Aorta (tissue), 5 donors: ENCODE results near the gene OR6S1. TPM values are rescaled to one million over a fixed set of nuclear protein-coding genes. Genes with fewer than 3 reads are reported as not detected.
A peak's percentile ranks its signal among the peaks of the same experiment; 100 is the strongest.
"Not testable (repeated sequence)": the region's sequence is repeated elsewhere in the genome, so short reads cannot be mapped to it uniquely, and the experiment has no call there.

Experiments used
- ATAC-seq: fragments of 200-7000 bp; cut with Tn5 transposase; one replicate; pipeline ENCODE4 v1.9.1; 2022; ENCODE audit warnings: moderate library complexity; ENCODE audit not compliant: low FRiP score
- DNase-seq, 2 donors: peaks; one replicate each; pipeline ENCODE4 v3.0.0-alpha.2; 2020
- H3K27ac ChIP-seq, 2 donors: one replicate each; pipeline ENCODE4 v1.5.1; 2013; ENCODE audit warnings: low read length in 2 of 2, mild to moderate bottlenecking in 2 of 2, moderate library complexity in 2 of 2, control low read depth in 1 of 2, inconsistent platforms in 1 of 2, low read depth in 1 of 2
- H3K27me3 ChIP-seq, 2 donors: one replicate each; pipeline ENCODE4 v1.6.1; 2013; ENCODE audit warnings: control low read depth in 1 of 2, low read length in 1 of 2, mild to moderate bottlenecking in 1 of 2, moderate library complexity in 1 of 2; ENCODE audit not compliant: insufficient read depth in 2 of 2, control insufficient read depth in 1 of 2
- H3K36me3 ChIP-seq, 2 donors: one replicate each; pipeline ENCODE4 v1.6.1; 2013; ENCODE audit warnings: control low read depth in 1 of 2, low read length in 1 of 2, mild to moderate bottlenecking in 1 of 2; ENCODE audit not compliant: insufficient read depth in 2 of 2, control insufficient read depth in 1 of 2
- H3K4me1 ChIP-seq, 2 donors: one replicate each; pipeline ENCODE4 v1.6.1; 2013; ENCODE audit warnings: low read length in 2 of 2, control low read depth in 1 of 2, mild to moderate bottlenecking in 1 of 2, moderate library complexity in 1 of 2; ENCODE audit not compliant: insufficient read depth in 2 of 2, control insufficient read depth in 1 of 2
- H3K4me3 ChIP-seq, 2 donors: one replicate each; pipeline ENCODE4 v1.5.1; 2013; ENCODE audit warnings: low read length in 2 of 2, control low read depth in 1 of 2, mild to moderate bottlenecking in 1 of 2
- H3K9me3 ChIP-seq: one replicate; pipeline ENCODE4 v1.6.1; 2013; ENCODE audit warnings: mild to moderate bottlenecking, low read length; ENCODE audit not compliant: control insufficient read depth
- WGBS, 2 donors: extraction: QIAGEN DNeasy Blood & Tissue Kit; methylation state at CpG; one replicate each; pipeline ENCODE4 v1.1.7; 2013; 5-methylcytosine and 5-hydroxymethylcytosine counted together
- intact Hi-C, 2 donors: fragments of 100-400 bp; cut with DNase I; formaldehyde crosslinking; loops; one replicate each; pipeline versions ENCODE4 v1.14.2 to v1.15.0; 2022
- polyA plus RNA-seq, 2 donors: library from polyadenylated mRNA; stranded (reverse); fragments of 200-250 nt; gene quantifications; one replicate each; pipeline ENCODE4 v1.2.3, GENCODE V29; 2013
- total RNA-seq, 2 donors: library from RNA; stranded (reverse); fragmentation: NEBNext Ultra II Directional; extraction: Animal tissue kit (Norgen Biotek cat#: 25700); gene quantifications; one replicate each; pipeline ENCODE4 v1.2.1, GENCODE V29; 2021
- donor health status: healthy with polysubstance abuse.
- donor health status: Bipolar disorder and iron deficiency.
- donor health status: DM: no; HTN: no; CAD: no.
- donor health status: DM: no; HTN: no; CAD: no.
- donor health status: DM: yes; HTN: yes; CAD: no.

The OR6S1 gene
- total and polyA plus RNA-seq, 4 donors: not detected

DNA sequence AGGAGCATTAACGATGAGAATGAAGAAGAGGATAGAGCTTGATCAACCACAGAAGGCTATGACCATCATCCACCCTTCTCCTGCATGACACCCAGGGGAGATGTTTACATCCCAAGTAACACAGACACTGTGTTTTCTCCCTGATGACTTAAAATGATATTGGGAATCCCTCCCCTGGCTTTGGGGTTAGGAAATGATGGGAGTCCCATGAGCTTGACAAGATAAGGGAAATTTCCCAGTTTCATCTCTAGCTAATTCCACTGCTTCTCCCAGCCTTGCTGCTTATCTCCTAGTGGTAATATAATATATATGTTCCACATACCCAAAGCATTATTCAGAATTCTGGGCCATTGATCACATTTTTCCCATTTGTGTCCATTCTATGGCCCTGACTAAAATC, 4.0 kb upstream of the OR6S1 start:
- Histone ChIP-seq H3K9me3 (no peaks in the 10 kb centered on the region), H3K36me3 (no peaks in the 10 kb centered on the region), H3K27me3 (peaks cover 0 to 1% of the 10 kb centered on the region in 2 donors), H3K4me1 (no peaks in the 10 kb centered on the region), H3K4me3 (no peak overlapping the region), H3K27ac (no peak overlapping the region)
- 90 to 91% methylated on average over 1 of the region's 1 CpG for WGBS, 2 donors
- no peak for DNase-seq
- no peak for ATAC-seq
- intact Hi-C loops: no loop called here

DNA sequence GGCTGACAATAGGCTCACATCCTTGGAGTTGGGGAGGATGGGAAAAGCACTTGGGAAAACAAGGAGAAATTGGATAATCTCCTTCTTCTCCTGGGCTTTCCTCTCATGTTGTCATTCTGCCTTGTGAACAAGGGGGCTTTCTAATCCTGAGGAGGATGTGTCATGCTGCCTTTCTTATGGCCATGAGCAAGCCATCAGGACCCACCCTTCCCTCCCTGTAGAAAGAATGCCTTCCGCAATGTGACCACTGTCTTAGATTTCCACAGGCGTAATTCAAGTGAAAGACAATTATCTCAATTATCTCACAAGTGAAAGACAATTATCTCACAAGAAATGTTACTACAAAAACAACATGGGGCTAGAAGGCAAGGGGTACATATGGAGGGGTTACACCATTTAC, 3.0 kb upstream of the OR6S1 start:
- intact Hi-C loops: no loop called here
- no peak for ATAC-seq
- 90 to 94% methylated on average over 2 of the region's 2 CpGs for WGBS, 2 donors
- Histone ChIP-seq H3K27ac (no peak overlapping the region), H3K9me3 (no peaks in the 10 kb centered on the region), H3K4me1 (no peaks in the 10 kb centered on the region), H3K27me3 (peaks cover 0 to 1% of the 10 kb centered on the region in 2 donors), H3K4me3 (no peak overlapping the region), H3K36me3 (no peaks in the 10 kb centered on the region)
- no peak for DNase-seq

DNA sequence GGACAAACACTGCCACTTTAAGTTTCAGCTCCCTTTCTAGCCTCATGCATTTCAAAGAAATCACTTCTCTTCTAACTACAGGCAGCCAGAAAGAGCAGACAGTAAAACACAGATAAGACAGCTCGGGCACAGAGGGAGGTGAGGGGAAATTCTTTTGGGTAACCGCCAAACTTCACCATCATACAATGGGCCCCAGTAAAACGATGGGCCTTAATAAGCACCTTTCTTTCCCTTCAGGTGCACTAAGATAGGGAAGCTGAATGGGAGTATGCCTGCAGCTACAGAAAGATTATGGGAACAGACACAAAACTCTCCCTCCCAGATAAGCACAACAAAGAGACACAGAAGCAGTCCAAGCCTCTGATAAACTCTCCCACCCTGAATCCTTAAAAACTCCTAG, 1.3 kb upstream of the OR6S1 start:
- DNase-seq, intact Hi-C loops, H3K9me3 ChIP-seq, H3K4me3 ChIP-seq, H3K4me1 ChIP-seq, ATAC-seq, H3K36me3 ChIP-seq, H3K27me3 ChIP-seq, H3K27ac ChIP-seq: not testable (repeated sequence)
- WGBS, 2 donors: 19 to 28% methylated on average over 3 of the region's 3 CpGs

DNA sequence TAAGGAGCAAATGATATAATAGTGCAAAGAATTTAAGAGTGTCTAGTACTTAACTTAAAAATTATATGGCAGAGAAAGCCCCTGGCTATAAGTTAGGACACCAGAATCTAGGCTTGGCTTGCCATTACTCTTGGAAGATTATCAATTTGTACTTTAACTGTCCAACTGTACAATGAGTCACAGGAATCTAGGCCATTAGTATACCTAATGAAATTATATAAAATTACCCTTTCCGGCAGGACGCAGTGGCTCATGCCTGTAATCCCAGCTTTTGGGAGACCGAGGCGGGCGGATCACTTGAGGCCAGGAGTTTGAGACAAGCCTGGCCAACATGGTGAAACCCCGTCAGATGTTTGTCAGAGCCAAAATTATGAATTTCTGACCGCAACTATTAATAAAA, 691 bp upstream of the OR6S1 start:
- Histone ChIP-seq H3K36me3 (no peaks in the 10 kb centered on the region), H3K4me1 (no peaks in the 10 kb centered on the region), H3K27me3 (no peaks in the 10 kb centered on the region), H3K4me3 (no peak overlapping the region), H3K9me3 (no peaks in the 10 kb centered on the region), H3K27ac (no peak overlapping the region)
- ATAC-seq: no peak
- intact Hi-C loops: no loop called here
- no peak for DNase-seq
- WGBS, 2 donors: 88 to 89% methylated on average over 7 of the region's 7 CpGs

DNA sequence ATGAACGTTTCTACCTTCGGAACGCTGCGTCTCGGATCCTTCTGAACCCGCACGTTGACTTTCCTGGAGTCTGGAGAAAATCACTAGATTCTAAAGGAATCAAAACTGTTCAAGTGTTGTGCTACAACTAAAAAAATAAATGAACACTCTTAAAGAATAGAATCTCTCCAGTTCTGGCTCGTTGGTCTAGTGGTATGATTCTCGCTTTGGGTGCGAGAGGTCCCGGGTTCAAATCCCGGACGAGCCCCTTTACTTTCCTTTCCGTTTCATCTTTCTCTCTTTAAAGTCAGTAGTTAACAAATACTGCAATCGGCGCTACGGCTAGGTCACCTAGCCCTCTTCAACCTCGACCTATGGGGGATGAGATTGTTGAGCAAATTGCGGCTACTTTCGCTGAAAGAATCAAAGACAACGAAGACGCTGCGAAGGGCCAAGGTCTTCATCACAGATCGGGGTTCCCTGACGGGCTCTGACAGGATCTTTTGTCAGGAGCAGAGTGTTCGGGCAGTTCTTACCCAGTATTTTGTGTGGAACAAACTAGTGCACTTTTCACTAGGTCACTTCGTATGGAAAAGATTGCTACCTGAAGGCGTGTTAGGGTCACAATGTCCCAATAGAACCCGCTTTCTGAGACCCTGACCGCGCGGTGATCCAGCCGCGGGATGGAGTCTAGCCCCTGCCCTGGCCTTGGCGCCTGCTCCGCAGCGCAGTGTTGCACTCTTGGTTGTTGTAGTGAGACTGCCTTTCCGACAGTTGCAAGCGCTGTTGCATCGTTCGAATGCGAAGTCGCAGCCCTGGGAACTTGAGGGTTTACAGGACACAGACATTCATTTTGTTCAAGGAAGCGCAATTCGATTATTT, 8.4 kb downstream of the OR6S1 start:
- no peaks in the 10 kb centered on the region for H3K27me3 ChIP-seq

DNA sequence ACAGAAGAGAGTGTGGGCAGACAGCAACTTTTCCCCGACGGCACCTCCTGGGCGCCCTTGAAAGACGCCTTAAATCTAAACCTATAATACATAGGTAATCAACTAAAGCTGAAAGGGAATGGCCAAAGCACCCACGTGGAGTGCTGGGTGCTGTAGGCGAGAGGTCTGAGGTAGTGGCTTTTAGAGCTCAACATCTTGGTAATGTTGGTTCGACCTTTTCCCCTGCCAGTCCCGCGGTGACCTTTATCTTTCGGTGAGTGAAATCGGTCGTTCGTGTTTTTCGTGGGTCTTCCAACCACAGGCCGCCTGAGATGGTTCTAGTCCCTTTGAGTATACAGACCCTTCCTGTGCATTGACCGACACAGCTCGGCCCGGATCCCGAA, 9.1 kb downstream of the OR6S1 start:
- Histone ChIP-seq H3K4me1 (no peaks in the 10 kb centered on the region), H3K9me3 (no peaks in the 10 kb centered on the region), H3K4me3 (no peak overlapping the region), H3K27ac (no peak overlapping the region), H3K27me3 (no peaks in the 10 kb centered on the region), H3K36me3 (no peaks in the 10 kb centered on the region)
- DNase-seq (no peak), ATAC-seq (no peak)
- 1 to 2% methylated on average over 19 of the region's 19 CpGs for WGBS, 2 donors
- intact Hi-C loops: loop anchor here in 1 of 2 donors (5.0 kb wide), 1 partner anchor 50 kb away; the partner anchor contains the start of gene RNASE4

More for the DNA sequence above, 8.4 kb downstream of the OR6S1 start:
- 3 to 4% methylated on average over 45 of the region's 45 CpGs for WGBS, 2 donors
- ATAC-seq: peak; percentile 70
- H3K4me1 ChIP-seq: no peaks in the 10 kb centered on the region
- H3K36me3 ChIP-seq: no peaks in the 10 kb centered on the region
- H3K9me3 ChIP-seq: no peaks in the 10 kb centered on the region
- no peak overlapping the region for H3K4me3 ChIP-seq
- intact Hi-C loops: loop anchor here in 1 of 2 donors (5.0 kb wide), 1 partner anchor 49 kb away; the partner anchor contains the start of gene RNASE4
- no peak overlapping the region for H3K27ac ChIP-seq
- DNase-seq: no peak

DNA sequence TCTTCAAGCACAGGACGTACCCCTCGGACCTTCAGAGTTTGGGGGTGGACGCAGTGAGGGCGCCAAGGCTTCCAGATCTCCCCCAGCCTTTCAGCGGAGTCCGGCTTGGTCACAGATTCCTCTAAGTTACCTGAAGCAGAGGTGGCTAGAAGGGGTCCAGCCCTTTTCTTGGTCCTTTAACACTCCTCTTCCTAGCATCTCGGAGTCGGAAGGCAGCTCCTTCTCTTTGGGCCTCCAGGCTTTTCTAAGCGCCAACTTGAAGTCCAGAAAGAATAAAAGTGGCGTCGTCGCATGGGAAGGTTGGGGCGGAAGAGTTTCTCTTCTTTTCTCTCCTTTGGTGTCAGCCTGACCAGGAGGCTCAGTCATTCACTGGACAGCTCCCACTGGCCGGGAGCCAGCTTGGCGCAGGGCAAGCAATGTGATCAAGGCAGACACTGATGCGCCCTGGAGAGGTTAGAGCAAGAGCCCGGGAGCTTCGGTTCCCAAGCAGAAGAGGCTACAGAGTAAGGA, 9.6 kb downstream of the OR6S1 start:
- WGBS, 2 donors: 1% methylated on average over 18 of the region's 18 CpGs
- H3K4me3 ChIP-seq: peak overlapping the region in 1 of 2 donors; percentile 23
- H3K4me1 ChIP-seq: no peaks in the 10 kb centered on the region
- peak; percentile 71 for ATAC-seq
- H3K27me3 ChIP-seq: no peaks in the 10 kb centered on the region
- intact Hi-C loops: loop anchor here (2.0 to 5.0 kb wide), 2 partner anchors 19 to 50 kb away; partner anchors contain the start of gene RNASE4 (in 1 of the 2)
- DNase-seq: peak; percentile 80 to 88
- no peak overlapping the region for H3K27ac ChIP-seq
- no peaks in the 10 kb centered on the region for H3K36me3 ChIP-seq
- no peaks in the 10 kb centered on the region for H3K9me3 ChIP-seq

DNA sequence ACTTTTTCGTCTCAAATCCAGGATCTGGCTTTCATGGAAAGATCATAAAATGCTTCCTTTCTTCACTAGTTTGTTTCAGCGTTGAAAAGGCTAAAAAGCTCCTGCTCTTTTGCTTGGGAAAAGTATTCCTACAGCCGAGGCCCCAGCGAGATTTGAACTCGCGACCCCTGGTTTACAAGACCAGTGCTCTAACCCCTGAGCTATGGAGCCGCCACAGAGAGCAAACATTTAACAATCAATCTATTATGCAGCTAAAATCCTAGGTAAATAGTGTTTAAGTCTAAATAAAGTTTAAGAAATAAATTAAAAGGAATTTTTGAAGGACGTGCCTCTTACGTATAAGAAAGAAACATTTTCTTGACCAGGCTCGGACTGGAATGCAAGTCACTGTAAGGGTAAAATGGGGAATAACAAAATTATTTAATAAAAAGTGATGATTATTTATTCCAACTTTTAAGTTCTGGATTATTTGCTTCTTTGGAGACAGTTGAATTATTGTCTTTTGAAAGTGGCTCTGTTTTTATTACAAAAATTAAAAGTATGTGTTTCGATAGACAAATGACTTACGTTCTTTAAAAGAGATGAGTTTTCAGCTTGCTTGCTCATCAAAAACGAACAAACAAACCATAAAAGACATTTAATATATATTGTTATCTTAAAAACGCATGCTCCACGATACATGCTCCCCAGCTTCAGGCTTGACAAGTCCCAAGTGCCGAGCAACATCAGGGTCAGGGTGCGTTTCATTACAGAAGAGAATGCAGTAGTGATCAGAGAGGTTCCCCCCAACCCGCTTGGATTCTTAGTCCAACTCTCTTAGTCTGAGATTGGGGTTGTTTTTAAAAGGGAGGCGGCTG, 10.2 kb downstream of the OR6S1 start:
- Histone ChIP-seq H3K9me3 (no peaks in the 10 kb centered on the region), H3K4me1 (no peaks in the 10 kb centered on the region), H3K27me3 (no peaks in the 10 kb centered on the region), H3K4me3 (peak overlapping the region; percentile 23 to 29), H3K27ac (no peak overlapping the region), H3K36me3 (no peaks in the 10 kb centered on the region)
- WGBS, 2 donors: 2 to 3% methylated on average over 19 of the region's 19 CpGs
- intact Hi-C loops: loop anchor here (2.0 to 5.0 kb wide), 2 partner anchors 18 to 51 kb away; partner anchors contain the start of gene RNASE4 (in 1 of the 2)
- ATAC-seq: peak; percentile 72
- DNase-seq: no peak
